Parathyroid adenoma (tissue), 2 donors: Measurements from ENCODE around the gene GP9.
A peak's percentile ranks its signal among the peaks of the same experiment; 100 is the strongest.

Experiments used
- H2AFZ ChIP-seq: fragments of 300-600 bp; sonication (generic); one replicate; pipeline ENCODE4 v1.7.0; 2017; ENCODE audit warnings: antibody characterized with exemption, mild to moderate bottlenecking
- H3K27ac ChIP-seq: fragments of 300-600 bp; sonication (generic); one replicate; pipeline ENCODE4 v1.7.0; 2017
- H3K27me3 ChIP-seq: fragments of 300-600 bp; sonication (generic); one replicate; pipeline ENCODE4 v1.7.0; 2017; ENCODE audit warnings: low read length; ENCODE audit not compliant: control insufficient read depth, insufficient read depth
- H3K36me3 ChIP-seq: fragments of 300-600 bp; sonication (generic); one replicate; pipeline ENCODE4 v1.7.0; 2017; ENCODE audit warnings: low read length; ENCODE audit not compliant: control insufficient read depth, insufficient read depth
- H3K4me1 ChIP-seq: fragments of 300-600 bp; sonication (generic); one replicate; pipeline ENCODE4 v1.7.0; 2017; ENCODE audit warnings: control low read depth
- H3K4me2 ChIP-seq: fragments of 300-600 bp; sonication (generic); one replicate; pipeline ENCODE4 v1.7.0; 2017; ENCODE audit warnings: low read length
- H3K4me3 ChIP-seq: fragments of 300-600 bp; sonication (generic); one replicate; pipeline ENCODE4 v1.7.0; 2017; ENCODE audit warnings: low read depth, low read length
- H3K79me2 ChIP-seq: fragments of 300-600 bp; sonication (generic); one replicate; pipeline ENCODE4 v1.7.0; 2017; ENCODE audit warnings: control low read depth
- H3K9ac ChIP-seq: fragments of 300-600 bp; sonication (generic); one replicate; pipeline ENCODE4 v1.7.0; 2017; ENCODE audit warnings: mild to moderate bottlenecking
- H3K9me3 ChIP-seq: fragments of 300-600 bp; sonication (generic); one replicate; pipeline ENCODE4 v1.7.0; 2017; ENCODE audit warnings: low read length; ENCODE audit not compliant: control insufficient read depth
- TF ChIP-seq, protein P1 (sequence below): fragments of 300-600 bp; sonication (generic); IDR thresholded peaks from one replicate; pipeline ENCODE4 v1.7.0; 2017; ENCODE audit warnings: antibody characterized with exemption, mild to moderate bottlenecking
- donor health status: primary hyperparathyroidism.

GP9 gene

DNA sequence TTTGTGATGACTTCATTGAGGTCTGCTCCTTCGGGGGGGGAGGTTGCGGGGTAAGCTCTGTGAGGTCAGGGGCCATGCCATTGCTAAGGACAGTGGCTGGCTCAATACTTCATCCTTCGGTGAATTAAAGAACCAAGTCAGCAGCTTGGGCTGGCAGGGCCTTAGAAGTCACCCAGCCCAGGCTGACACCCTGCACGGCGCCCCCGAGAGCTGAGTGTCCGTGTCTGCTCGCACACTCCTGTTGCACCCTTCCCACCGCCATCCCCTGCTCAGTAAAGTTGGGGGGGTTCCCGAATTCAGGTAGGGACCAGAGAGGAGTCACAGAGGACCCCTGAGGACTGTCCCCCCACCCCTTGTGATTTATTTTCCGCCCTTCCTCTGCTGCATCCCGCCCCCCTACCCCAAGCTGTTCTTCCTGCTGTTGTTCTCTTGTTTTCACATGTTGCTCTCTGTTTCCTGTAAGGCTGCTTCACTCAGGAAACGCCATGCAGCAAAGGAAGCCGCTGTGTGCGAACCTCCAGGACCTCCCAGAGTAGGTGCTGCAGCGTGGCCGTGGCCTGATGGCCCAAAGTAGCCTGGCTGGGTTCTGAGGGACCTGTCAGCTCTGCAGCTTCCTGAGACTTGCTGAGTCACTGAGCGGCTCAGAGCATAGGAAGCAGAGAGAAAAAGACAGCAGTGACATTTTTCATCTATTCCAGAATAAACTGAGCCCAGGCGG is 45.0 kb upstream of the GP9 start:
- Histone ChIP-seq H3K27me3 (no peaks in the 10 kb centered on the region), H3K4me1 (no peaks in the 10 kb centered on the region), H3K36me3 (no peaks in the 10 kb centered on the region), H3K27ac (peak overlapping the region; percentile 67), H2AFZ (no peak overlapping the region), H3K79me2 (no peaks in the 10 kb centered on the region), H3K4me2 (no peak overlapping the region), H3K4me3 (no peak overlapping the region), H3K9ac (no peak overlapping the region), H3K9me3 (no peaks in the 10 kb centered on the region)
- TF ChIP-seq, protein P1, sequence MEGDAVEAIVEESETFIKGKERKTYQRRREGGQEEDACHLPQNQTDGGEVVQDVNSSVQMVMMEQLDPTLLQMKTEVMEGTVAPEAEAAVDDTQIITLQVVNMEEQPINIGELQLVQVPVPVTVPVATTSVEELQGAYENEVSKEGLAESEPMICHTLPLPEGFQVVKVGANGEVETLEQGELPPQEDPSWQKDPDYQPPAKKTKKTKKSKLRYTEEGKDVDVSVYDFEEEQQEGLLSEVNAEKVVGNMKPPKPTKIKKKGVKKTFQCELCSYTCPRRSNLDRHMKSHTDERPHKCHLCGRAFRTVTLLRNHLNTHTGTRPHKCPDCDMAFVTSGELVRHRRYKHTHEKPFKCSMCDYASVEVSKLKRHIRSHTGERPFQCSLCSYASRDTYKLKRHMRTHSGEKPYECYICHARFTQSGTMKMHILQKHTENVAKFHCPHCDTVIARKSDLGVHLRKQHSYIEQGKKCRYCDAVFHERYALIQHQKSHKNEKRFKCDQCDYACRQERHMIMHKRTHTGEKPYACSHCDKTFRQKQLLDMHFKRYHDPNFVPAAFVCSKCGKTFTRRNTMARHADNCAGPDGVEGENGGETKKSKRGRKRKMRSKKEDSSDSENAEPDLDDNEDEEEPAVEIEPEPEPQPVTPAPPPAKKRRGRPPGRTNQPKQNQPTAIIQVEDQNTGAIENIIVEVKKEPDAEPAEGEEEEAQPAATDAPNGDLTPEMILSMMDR, result no peak

GRCh38 chr3:129016356-129016719 is 44.2 kb upstream of the GP9 start:
- Histone ChIP-seq H3K27ac (peak overlapping the region; percentile 53), H3K36me3 (no peaks in the 10 kb centered on the region), H3K4me3 (no peak overlapping the region), H3K9me3 (no peaks in the 10 kb centered on the region), H3K9ac (no peak overlapping the region), H2AFZ (no peak overlapping the region), H3K4me2 (no peak overlapping the region), H3K27me3 (no peaks in the 10 kb centered on the region), H3K79me2 (no peaks in the 10 kb centered on the region), H3K4me1 (no peaks in the 10 kb centered on the region)
- TF ChIP-seq, protein P1, result no peak

- Histone ChIP-seq H3K4me2 (no peak overlapping the region), H3K36me3 (no peaks in the 10 kb centered on the region), H3K9ac (no peak overlapping the region), H3K9me3 (no peaks in the 10 kb centered on the region), H3K27me3 (no peaks in the 10 kb centered on the region), H2AFZ (no peak overlapping the region), H3K4me1 (no peaks in the 10 kb centered on the region), H3K79me2 (no peaks in the 10 kb centered on the region), H3K4me3 (no peak overlapping the region), H3K27ac (peak overlapping the region; percentile 61)
- TF ChIP-seq, protein P1, result no peak
These were observed 43.7 kb upstream of the GP9 start for GRCh38 chr3:129016720-129017483.

DNA sequence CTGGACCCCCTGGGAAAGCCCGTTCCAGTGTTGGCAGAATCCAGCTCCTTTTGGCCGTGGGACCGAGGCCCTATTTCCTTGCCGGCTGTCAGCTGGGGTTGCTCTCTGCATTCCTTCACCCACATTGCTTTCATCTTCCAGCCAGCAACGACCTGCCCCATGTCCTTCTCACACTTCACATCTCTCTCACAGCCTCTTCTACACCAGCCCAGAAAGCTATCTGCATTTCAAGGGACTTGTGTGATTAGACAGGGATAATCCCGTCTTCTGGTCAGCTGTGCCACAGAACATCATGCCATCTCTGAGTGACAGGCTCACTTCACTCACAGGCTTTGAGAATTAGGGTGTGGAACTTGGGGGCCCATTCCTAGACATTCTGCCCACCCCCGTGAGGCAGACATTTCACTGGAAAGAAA is 43.1 kb upstream of the GP9 start:
- H3K79me2 ChIP-seq, result no peaks in the 10 kb centered on the region
- no peak overlapping the region for H3K4me3 ChIP-seq
- peak overlapping the region; percentile 61 for H3K27ac ChIP-seq
- no peaks in the 10 kb centered on the region for H3K4me1 ChIP-seq
- TF ChIP-seq, protein P1, result no peak
- no peaks in the 10 kb centered on the region for H3K9me3 ChIP-seq
- no peaks in the 10 kb centered on the region for H3K27me3 ChIP-seq
- H3K4me2 ChIP-seq, result no peak overlapping the region
- no peak overlapping the region for H2AFZ ChIP-seq
- H3K9ac ChIP-seq, result no peak overlapping the region
- no peaks in the 10 kb centered on the region for H3K36me3 ChIP-seq
